K562 (cell line): ENCODE measurements around the gene SORCS2. TPM values are rescaled to one million over a fixed set of nuclear protein-coding genes. Genes with fewer than 3 reads are reported as not detected.
A peak's percentile ranks its signal among the peaks of the same experiment; 100 is the strongest.

Source experiments
- CBFA2T3 ChIP-seq: fragments of 450-650 bp; IDR thresholded peaks from 2 replicates; pipeline ENCODE4 v1.6.1; 2017
- CREBBP ChIP-seq: IDR thresholded peaks from one replicate; pipeline ENCODE4 v1.6.1; 2012; ENCODE audit warnings: low read depth, mild to moderate bottlenecking, control low read depth, inconsistent platforms, low read length
- E2F6 ChIP-seq, 2 experiments: IDR thresholded peaks; 2 replicates each; pipeline ENCODE4 v1.6.1; 2011; ENCODE audit warnings: borderline replicate concordance in 1 of 2, control low read depth in 1 of 2, low read depth in 1 of 2, low read length in 1 of 2, mild to moderate bottlenecking in 1 of 2, mixed read lengths in 1 of 2, moderate library complexity in 1 of 2; ENCODE audit not compliant: insufficient read depth in 1 of 2, insufficient read length in 1 of 2, poor library complexity in 1 of 2, severe bottlenecking in 1 of 2; ENCODE audit errors: extremely low read depth in 1 of 2
- EGR1 ChIP-seq: fragments of 450-650 bp; conservative IDR thresholded peaks from 2 replicates; pipeline ENCODE4 v1.6.1; 2017; ENCODE audit warnings: mild to moderate bottlenecking
- ETV1 ChIP-seq: fragments of 450-650 bp; conservative IDR thresholded peaks from 2 replicates; pipeline ENCODE4 v1.6.1; 2016; ENCODE audit warnings: missing genetic modification characterization, control low read depth, low read depth, missing compliant biosample characterization
- HDAC6 ChIP-seq: IDR thresholded peaks from 2 replicates; pipeline ENCODE4 v1.6.1; 2012; ENCODE audit warnings: low read depth, mild to moderate bottlenecking, control low read depth, inconsistent platforms, low read length, moderate library complexity
- NFIX ChIP-seq: fragments of 250-450 bp; sonication (Bioruptor Pico); IDR thresholded peaks from 2 replicates; pipeline ENCODE4 v1.4.0; 2020; ENCODE audit warnings: low read depth, mild to moderate bottlenecking, moderate library complexity
- SETDB1 ChIP-seq: IDR thresholded peaks from one replicate; pipeline ENCODE4 v1.6.1; 2012; ENCODE audit warnings: low read length, control low read depth, inconsistent platforms
- STAG1 ChIP-seq: sonication (generic); formaldehyde crosslinking; IDR thresholded peaks from 2 replicates; pipeline ENCODE4 v1.5.0; 2020; ENCODE audit warnings: missing genetic modification reagents, borderline replicate concordance
- THRB ChIP-seq: fragments of 450-650 bp; formaldehyde crosslinking; conservative IDR thresholded peaks from 2 replicates; pipeline ENCODE4 v1.4.0; 2022; ENCODE audit warnings: mild to moderate bottlenecking, missing genetic modification characterization
- WHSC1 ChIP-seq: IDR thresholded peaks from one replicate; pipeline ENCODE4 v1.6.1; 2012; ENCODE audit warnings: low read length, control low read depth, inconsistent platforms
- ZBTB40 ChIP-seq, 2 experiments: fragments of 450-650 bp in 1 of 2; sonication (generic) in 1 of 2; formaldehyde crosslinking in 1 of 2; IDR thresholded peaks; 2 replicates each; pipeline versions ENCODE4 v1.7.1 to v1.9.0; 2016 to 2022; ENCODE audit warnings: inconsistent platforms in 1 of 2, mild to moderate bottlenecking in 1 of 2, missing genetic modification reagents in 1 of 2
- ZKSCAN8 ChIP-seq: fragments of 200-800 bp; sonication (Bioruptor generic); IDR thresholded peaks from 2 replicates; pipeline ENCODE4 v1.6.1; 2016; ENCODE audit warnings: missing genetic modification characterization, missing compliant biosample characterization
- ZNF175 ChIP-seq: fragments of 200-800 bp; sonication (Bioruptor generic); IDR thresholded peaks from 2 replicates; pipeline ENCODE4 v1.6.1; 2016; ENCODE audit warnings: low read depth, mild to moderate bottlenecking, missing genetic modification characterization, missing compliant biosample characterization
- ZNF408 ChIP-seq: fragments of 250-450 bp; sonication (Bioruptor Pico); IDR thresholded peaks from 2 replicates; pipeline ENCODE4 v1.4.0; 2020; ENCODE audit warnings: low read depth, mild to moderate bottlenecking, moderate library complexity
- ZNF561 ChIP-seq: fragments of 450-650 bp; formaldehyde crosslinking; conservative IDR thresholded peaks from 2 replicates; pipeline ENCODE4 v1.4.0; 2020; ENCODE audit warnings: mild to moderate bottlenecking, moderate library complexity
- polyA plus RNA-seq, 8 experiments: library from polyadenylated mRNA; depleted of rRNA in 4 of 8; stranded (reverse) in 5 of 8; unstranded in 3 of 8; fragments of >200 nt; fragmentation: Nextera tagmentation in 2 of 8; fragmentation: Illumina TruSeq in 1 of 8; extraction: Ambion mirVana in 2 of 8; extraction: Trizol in 1 of 8; gene quantifications; 2 replicates each; pipeline versions ENCODE4 v1.2.1 to v1.2.3, GENCODE V29; 2011 to 2014; ENCODE audit warnings: inconsistent platforms in 1 of 8, missing spikeins in 1 of 8
- total RNA-seq, 7 experiments: library from RNA; depleted of rRNA in 6 of 7; stranded (reverse); fragments of >200 nt in 6 of 7; fragmentation: Illumina TruSeq in 2 of 7; extraction: Trizol in 2 of 7; gene quantifications; 2 replicates each; pipeline versions ENCODE4 v1.2.1 to v1.2.3, GENCODE V29; 2011 to 2021; ENCODE audit warnings: low replicate concordance in 1 of 7

Gene SORCS2
- total and polyA plus RNA-seq, 9 of the 15 experiments (the other 6 are each of a cell fraction or from before 2014, with no cell fraction given) = not detected

GRCh38 chr4:7781366-7781765 is 589.0 kb downstream of the SORCS2 start (continued):
- peak in 1 of 2 experiments; percentile 13 for TF ChIP-seq E2F6 (IDR thresholded peaks at IDR 0.05; ENCODE audit: borderline replicate concordance in 1 of 2, extremely low read depth in 1 of 2, insufficient read depth in 1 of 2, insufficient read length in 1 of 2, low read depth in 1 of 2, low read length in 1 of 2, poor library complexity in 1 of 2, severe bottlenecking in 1 of 2)
- no peak for TF ChIP-seq NFIX (CRISPR knock-in tag)
- TF ChIP-seq HDAC6 = no peak
- TF ChIP-seq EGR1 = peak; percentile 62
- TF ChIP-seq CREBBP = no peak
- TF ChIP-seq ZKSCAN8 = no peak
- no peak for TF ChIP-seq STAG1
- no peak for TF ChIP-seq ZNF561 (CRISPR knock-in tag)
- peak; percentile 47 for TF ChIP-seq CBFA2T3
- TF ChIP-seq WHSC1 = no peak
- TF ChIP-seq ZNF408 (CRISPR knock-in tag) = no peak
- TF ChIP-seq THRB (CRISPR knock-in tag) = no peak
- TF ChIP-seq ZNF175 (CRISPR knock-in tag) = no peak
- TF ChIP-seq ETV1 = peak; percentile 73
- TF ChIP-seq SETDB1 = no peak
- TF ChIP-seq ZBTB40 (IDR thresholded peaks at IDR 0.05) = 0 out of 2 replicates have a peak, but pooled peaks have one; percentile 22
- no peak for TF ChIP-seq ZBTB40 (CRISPR knock-in tag; IDR thresholded peaks at IDR 0.05)
